NCI-H748 (cell line): ENCODE results near the gene AGBL3.

Source experiments
- DNase-seq: peaks from one replicate; lab custom pipeline; 2025; ENCODE audit not compliant: unreplicated experiment; lab: John Stamatoyannopoulos, UW

The AGBL3 gene

GRCh38 chr7:135143885-135144668 lies 157.8 kb downstream of the AGBL3 start:
- no peak for DNase-seq

DNA sequence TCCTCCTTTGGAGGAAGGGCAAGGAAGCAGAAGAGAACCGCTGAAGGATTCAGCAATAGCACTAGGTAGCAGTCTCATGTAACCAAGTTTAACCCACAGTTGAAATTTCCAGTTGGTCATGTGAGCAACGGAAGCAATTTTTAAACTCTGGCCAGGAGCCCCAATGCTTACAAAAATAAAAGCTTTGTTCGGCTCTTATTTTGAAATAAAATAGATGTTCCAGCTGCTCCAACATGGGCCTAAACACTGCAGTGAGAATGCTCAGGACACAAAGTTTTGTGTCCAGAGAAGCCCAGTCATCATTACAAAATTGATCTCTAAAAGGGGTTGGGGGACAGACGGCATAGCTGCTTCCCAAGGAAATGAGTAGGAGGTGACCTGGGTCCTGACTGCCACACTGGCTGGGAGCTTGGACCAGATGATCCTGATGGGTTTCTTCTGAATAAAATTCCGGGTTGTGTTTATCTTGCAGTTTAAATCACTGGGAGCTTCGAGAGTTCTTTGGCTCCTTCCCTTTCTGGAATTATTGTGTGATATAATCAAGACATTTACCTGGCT lies 161.1 kb downstream of the AGBL3 start:
- no peak for DNase-seq

DNA sequence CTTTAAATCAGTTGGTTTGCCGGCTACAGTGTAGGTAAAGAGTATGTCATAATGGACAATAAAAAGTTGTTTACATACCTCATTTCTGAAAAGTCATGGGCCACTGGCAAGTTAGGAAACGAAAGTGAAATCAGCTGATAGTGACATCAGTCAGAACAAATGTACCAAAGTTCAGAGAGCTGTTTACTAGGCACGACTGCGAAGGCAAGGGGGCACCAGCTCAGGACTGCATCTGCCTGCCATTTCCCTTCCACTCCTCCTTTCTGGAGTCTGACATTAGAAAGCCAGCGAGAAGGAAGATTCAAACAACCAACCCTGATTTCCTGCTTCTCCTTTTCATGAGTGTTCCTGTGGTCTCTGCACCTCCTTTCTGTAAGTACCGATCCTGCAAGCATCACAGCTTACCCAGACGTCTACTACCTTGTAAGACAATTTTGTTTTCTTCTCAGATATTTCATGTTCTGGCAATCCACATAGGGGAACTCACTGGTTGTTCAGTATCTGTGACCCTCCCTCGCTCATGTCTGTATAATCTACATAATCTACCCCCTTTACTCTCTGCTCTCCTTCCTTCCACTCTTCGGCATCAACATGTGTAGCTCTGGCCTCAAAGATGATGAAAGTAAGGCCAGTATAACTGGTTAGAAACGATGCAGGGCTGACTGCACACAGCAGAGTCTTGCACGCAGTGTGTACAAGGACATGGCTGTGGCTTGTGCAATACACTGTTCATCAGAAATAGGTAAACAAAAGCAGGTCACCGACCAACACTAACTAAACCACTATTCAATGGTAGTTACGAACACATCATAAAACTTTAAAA lies 161.8 kb downstream of the AGBL3 start, which contains the start of gene TMEM140:
TSS of gene TMEM140 (plus strand) at position 174 of the 823 bp plus-strand sequence. CDS start 16,370 bp downstream, outside the sequence.
- no peak for DNase-seq

DNA sequence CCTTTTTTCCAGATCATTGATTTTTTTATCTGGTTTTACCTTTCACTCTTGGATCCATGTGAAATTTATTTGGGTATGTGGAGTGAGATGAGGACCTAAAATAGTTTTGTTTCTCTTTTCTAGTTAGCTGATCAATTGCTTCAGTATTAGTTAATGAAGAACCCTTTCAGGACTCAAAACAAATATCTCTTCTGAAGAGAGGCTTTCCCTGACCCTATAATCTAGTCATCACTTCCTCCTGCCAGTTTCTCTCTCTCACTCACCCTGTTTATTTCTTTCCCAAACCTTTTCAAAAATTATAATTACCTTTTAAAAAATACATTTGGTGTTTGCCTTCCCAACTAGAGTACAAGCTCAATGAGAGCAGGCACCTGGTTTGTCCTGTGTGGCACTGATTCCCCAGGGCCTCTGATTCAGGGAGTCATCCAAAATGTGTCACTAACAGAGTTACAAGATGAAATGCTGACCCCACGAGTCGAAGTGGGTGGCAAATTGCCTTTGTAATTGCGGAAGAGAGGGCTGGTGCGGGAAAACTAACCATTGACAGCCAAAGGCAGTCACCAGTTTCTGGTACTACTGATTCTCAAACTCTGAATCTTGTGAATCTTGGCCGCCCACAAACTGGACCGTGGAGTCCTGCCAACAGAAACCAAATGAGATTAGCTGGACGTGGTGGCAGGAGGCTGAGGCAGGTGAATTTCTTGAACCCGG lies 163.9 kb downstream of the AGBL3 start:
- DNase-seq, result no peak

GRCh38 chr7:135151132-135151531 lies 164.8 kb downstream of the AGBL3 start:
- DNase-seq, result no peak

GRCh38 chr7:135151533-135151932 lies 165.2 kb downstream of the AGBL3 start:
- DNase-seq, result no peak

GRCh38 chr7:135152442-135152841 lies 166.1 kb downstream of the AGBL3 start:
- no peak for DNase-seq

DNA sequence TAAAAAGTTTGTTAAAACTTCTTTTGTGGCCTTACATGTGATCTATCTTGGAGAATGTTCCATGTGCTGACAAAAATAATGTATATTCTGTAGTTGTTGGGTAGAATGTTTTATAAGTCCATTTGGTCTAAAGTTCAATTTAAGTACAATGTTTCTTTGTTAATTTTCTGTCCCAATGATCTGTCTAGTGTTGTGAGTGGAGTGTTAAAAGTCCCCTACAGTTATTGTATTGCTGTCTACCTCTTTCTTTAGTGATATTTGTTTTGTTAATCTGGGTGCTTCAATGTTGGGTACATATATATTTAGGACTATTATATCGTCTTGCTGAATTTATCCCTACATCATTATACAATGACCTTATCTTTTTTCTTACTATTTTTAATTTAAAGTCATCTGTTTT lies 168.4 kb downstream of the AGBL3 start:
- DNase-seq, result no peak

DNA sequence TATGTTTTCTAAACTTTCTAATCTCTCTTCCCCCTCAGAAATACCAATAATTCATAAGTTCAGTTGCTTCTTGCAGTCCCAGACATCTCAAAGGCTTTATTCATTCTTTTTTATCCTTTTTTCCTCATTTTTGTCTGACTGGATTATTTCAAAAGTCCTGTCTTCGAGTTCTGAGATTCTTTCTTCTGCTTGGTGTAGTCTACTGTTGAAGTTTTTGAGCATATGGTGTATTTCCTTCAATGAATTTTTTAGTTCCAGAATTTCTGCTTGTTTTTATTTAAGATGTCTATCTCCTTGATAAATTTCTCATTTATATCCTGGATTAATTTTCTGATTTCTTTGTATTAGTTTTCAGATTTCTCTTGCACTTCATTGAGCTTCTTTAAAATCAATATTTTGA lies 170.0 kb downstream of the AGBL3 start:
- no peak for DNase-seq

GRCh38 chr7:135158141-135158655 lies 171.9 kb downstream of the AGBL3 start:
- DNase-seq, result no peak

DNA sequence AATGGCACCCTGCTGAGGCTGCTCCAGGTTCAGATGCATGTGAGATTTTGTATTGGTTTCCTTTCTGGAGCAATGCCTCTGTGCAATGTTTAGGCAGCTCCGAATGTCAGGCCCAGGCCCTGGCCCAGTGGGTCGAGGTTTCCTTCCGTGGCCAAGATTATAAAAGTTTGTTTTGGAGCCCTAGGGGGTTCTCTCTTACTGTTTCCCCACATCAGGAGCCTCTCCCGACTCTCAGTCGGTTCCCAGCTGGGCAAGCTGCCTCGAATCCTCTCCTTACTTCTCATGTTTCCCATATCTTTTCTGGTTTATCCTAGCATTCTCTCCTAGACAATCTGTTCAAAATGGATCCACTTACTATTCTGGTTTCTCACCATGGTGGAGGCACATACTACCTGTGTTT lies 172.6 kb downstream of the AGBL3 start:
- DNase-seq, result no peak

DNA sequence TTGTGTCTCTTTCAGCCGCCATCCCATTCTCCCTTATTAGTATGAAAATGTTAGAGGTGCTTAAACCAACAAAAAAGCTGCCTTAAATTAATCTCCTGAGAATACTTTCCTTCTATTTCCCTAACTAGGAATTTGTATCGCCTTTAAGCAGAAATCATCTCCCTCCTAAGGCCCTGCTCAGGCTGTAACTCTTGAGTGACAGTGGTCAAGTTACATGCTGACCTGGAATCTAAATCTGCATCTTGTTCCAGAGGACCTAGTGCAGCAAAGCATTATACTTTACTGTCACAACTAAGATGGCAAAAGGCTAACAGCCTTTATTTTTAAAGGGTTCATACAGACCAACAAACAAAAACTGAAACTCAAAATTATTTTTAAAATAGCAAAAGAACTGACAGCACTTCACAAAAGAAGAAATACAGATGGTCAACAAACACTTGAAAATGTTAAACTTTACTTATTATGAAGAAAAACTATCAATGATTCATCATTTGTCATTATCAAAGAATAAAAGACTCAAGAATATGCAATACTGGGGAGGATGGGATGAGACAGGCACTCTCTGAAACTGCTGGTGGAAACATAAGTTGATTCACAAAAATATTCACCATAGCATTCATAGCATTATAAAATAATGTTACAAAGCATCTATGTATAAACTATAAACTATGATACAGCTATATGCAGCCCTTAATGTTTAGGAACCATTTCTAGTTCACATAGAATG lies 173.2 kb downstream of the AGBL3 start:
- DNase-seq, result no peak

- no peak for DNase-seq
Observed at GRCh38 chr7:135160098-135160857, 174.0 kb downstream of the AGBL3 start.

- DNase-seq, result no peak
Observed at GRCh38 chr7:135160858-135161653, 174.7 kb downstream of the AGBL3 start.

DNA sequence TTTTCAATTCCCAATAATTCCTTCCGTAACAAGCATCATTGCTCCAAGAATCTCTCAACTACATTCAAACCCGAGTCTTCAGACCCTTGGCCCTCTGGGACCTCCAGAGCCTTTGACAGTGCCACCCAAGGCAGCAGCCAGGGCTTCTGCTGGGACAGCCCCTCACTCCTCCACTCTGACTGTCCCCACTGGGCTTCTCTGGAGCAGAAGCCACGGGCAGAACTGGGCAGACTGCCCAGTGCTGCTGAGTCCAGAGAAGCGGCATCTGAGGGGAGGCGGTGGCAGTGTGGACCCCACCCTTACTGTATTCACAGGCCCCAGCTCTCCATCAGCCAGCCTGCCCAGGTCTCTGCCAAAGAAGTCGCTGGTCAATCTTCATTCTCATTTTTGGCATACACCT lies 175.4 kb downstream of the AGBL3 start:
- DNase-seq, result no peak

DNA sequence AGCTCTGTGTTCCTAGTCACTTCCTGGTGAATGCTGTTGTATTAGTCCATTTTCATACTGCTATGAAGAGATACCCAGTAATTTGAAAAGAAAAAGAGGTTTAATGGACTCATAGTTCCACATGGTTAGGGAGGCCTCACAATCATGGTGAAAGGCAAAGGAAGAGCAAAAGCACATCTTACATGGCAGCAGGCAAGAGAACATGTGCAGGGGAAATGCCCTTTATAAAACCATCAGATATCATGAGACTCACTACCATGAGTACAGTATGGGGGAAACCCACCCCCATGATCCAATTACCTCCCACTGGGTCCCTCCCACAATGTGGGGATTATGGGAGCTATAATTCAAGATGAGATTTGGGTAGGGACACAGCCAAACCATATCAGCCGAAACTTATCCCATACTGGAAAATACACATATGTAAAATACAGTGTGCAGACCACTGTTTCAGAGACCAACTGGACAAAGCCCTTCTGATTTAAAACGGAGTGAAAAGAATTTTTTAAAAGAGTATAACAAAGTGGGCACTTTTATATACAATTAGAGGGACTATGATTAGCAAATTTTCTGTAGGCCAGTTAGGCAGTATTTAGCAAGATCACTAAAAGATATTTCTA lies 176.2 kb downstream of the AGBL3 start:
- no peak for DNase-seq

DNA sequence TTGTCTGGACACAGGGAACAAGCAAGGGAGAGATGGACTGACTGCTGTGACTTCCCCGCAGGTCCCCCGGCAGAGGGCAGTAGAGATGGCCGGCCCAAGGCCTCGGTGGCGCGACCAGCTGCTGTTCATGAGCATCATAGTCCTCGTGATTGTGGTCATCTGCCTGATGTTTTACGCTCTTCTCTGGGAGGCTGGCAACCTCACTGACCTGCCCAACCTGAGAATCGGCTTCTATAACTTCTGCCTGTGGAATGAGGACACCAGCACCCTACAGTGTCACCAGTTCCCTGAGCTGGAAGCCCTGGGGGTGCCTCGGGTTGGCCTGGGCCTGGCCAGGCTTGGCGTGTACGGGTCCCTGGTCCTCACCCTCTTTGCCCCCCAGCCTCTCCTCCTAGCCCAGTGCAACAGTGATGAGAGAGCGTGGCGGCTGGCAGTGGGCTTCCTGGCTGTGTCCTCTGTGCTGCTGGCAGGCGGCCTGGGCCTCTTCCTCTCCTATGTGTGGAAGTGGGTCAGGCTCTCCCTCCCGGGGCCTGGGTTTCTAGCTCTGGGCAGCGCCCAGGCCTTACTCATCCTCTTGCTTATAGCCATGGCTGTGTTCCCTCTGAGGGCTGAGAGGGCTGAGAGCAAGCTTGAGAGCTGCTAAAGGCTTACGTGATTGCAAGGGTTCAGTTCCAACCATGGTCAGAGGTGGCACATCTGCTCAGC lies 178.2 kb downstream of the AGBL3 start:
- DNase-seq, result no peak

- no peak for DNase-seq
Observed at GRCh38 chr7:135165862-135166261, 179.6 kb downstream of the AGBL3 start.
